ENCODE results near the gene KBTBD3. TPM values are rescaled to one million over a fixed set of nuclear protein-coding genes. Genes with fewer than 3 reads are reported as not detected.

The KBTBD3 gene
- total and polyA plus RNA-seq, 2 experiments from 2014 or later: 7.1 to 16.8 TPM

- Histone ChIP-seq H3K27me3 (no peaks in the 10 kb centered on the region), H3K4me3 (peak within 1 kb of the TSS; percentile 81), H3K4me1 (ENCODE audit: low read depth) (peaks cover 15% of the 10 kb centered on the region), H3K9me3 (ENCODE audit: low read depth) (no peaks in the 10 kb centered on the region), H3K27ac (peak within 1 kb of the TSS; percentile 76), H3K36me3 (no peaks in the 10 kb centered on the region)
- TF ChIP-seq, protein P1, sequence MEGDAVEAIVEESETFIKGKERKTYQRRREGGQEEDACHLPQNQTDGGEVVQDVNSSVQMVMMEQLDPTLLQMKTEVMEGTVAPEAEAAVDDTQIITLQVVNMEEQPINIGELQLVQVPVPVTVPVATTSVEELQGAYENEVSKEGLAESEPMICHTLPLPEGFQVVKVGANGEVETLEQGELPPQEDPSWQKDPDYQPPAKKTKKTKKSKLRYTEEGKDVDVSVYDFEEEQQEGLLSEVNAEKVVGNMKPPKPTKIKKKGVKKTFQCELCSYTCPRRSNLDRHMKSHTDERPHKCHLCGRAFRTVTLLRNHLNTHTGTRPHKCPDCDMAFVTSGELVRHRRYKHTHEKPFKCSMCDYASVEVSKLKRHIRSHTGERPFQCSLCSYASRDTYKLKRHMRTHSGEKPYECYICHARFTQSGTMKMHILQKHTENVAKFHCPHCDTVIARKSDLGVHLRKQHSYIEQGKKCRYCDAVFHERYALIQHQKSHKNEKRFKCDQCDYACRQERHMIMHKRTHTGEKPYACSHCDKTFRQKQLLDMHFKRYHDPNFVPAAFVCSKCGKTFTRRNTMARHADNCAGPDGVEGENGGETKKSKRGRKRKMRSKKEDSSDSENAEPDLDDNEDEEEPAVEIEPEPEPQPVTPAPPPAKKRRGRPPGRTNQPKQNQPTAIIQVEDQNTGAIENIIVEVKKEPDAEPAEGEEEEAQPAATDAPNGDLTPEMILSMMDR (IDR thresholded peaks at IDR 0.05; ENCODE audit: low read depth, low read length): no peak
- peak; percentile 99 to 100 for DNase-seq (ENCODE audit: low read depth in 1 of 2, low spot score in 1 of 2)
Measured at GRCh38 chr11:106021967-106022794, 55.0 kb downstream of the KBTBD3 start, which contains the start of gene MSANTD4. MSANTD4 (minus strand) TSS chr11:106022240; CDS start chr11:106010917, 11,323 bp downstream.

GRCh38 chr11:106021181-106021966, 55.8 kb downstream of the KBTBD3 start:
- Histone ChIP-seq H3K27ac (peak overlapping the region; percentile 67), H3K36me3 (no peaks in the 10 kb centered on the region), H3K27me3 (no peaks in the 10 kb centered on the region), H3K4me3 (peak overlapping the region; percentile 81), H3K9me3 (ENCODE audit: low read depth) (no peaks in the 10 kb centered on the region), H3K4me1 (ENCODE audit: low read depth) (peaks cover 15% of the 10 kb centered on the region)
- TF ChIP-seq, protein P1 (IDR thresholded peaks at IDR 0.05; ENCODE audit: low read depth, low read length): no peak
- DNase-seq (ENCODE audit: low read depth in 1 of 2, low spot score in 1 of 2): peak in 1 of 2 donors; percentile 60

GRCh38 chr11:106017093-106017492, 60.1 kb downstream of the KBTBD3 start:
- Histone ChIP-seq H3K4me1 (ENCODE audit: low read depth) (peaks cover 20% of the 10 kb centered on the region), H3K9me3 (ENCODE audit: low read depth) (no peaks in the 10 kb centered on the region), H3K27me3 (no peaks in the 10 kb centered on the region), H3K4me3 (no peak overlapping the region), H3K36me3 (no peaks in the 10 kb centered on the region), H3K27ac (no peak overlapping the region)
- DNase-seq (ENCODE audit: low read depth in 1 of 2, low spot score in 1 of 2): no peak
- TF ChIP-seq, protein P1 (IDR thresholded peaks at IDR 0.05; ENCODE audit: low read depth, low read length): no peak

GRCh38 chr11:106015066-106015465, 62.1 kb downstream of the KBTBD3 start:
- H3K9me3 ChIP-seq (ENCODE audit: low read depth): no peaks in the 10 kb centered on the region
- peaks cover 8% of the 10 kb centered on the region for H3K4me1 ChIP-seq (ENCODE audit: low read depth)
- TF ChIP-seq, protein P1 (IDR thresholded peaks at IDR 0.05; ENCODE audit: low read depth, low read length): no peak
- no peaks in the 10 kb centered on the region for H3K27me3 ChIP-seq
- no peak for DNase-seq (ENCODE audit: low read depth in 1 of 2, low spot score in 1 of 2)
- H3K4me3 ChIP-seq: no peak overlapping the region
- H3K36me3 ChIP-seq: peaks cover 7% of the 10 kb centered on the region
- H3K27ac ChIP-seq: no peak overlapping the region

DNA sequence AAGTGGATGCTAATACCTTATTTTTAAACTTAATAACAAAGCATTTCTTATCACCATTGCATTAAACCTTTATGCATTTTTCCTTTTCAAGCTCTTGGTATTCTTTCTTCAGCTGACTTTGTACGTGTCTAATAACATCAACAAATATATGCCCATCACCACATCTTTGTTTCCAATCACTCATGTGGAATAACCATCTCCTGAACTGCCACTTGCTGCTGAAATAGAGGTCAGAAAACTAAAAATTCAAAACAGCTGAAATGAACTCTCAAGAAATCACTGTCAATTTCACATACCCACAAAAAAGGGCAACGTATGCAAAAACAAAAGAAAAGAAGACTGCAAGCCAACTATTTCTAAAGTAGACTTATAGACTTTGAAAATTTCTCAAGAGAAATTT, 62.5 kb downstream of the KBTBD3 start:
- TF ChIP-seq, protein P1 (IDR thresholded peaks at IDR 0.05; ENCODE audit: low read depth, low read length): no peak
- Histone ChIP-seq H3K4me3 (no peak overlapping the region), H3K27ac (no peak overlapping the region), H3K36me3 (peaks cover 11% of the 10 kb centered on the region), H3K27me3 (no peaks in the 10 kb centered on the region), H3K9me3 (ENCODE audit: low read depth) (no peaks in the 10 kb centered on the region), H3K4me1 (ENCODE audit: low read depth) (peaks cover 5% of the 10 kb centered on the region)
- DNase-seq (ENCODE audit: low read depth in 1 of 2, low spot score in 1 of 2): no peak

All from cardiac muscle cell (in vitro differentiated cells and primary cell).